ENCODE measurements around the gene SLC25A26. TPM values are rescaled to one million over a fixed set of nuclear protein-coding genes. Genes with fewer than 3 reads are reported as not detected.

Gene SLC25A26
- total RNA-seq, 1 experiment from 2014 or later = 23.8 TPM

GRCh38 chr3:66227051-66227450 lies 6.2 kb downstream of the SLC25A26 start:
- TF ChIP-seq JUND (IDR thresholded peaks at IDR 0.05) (no peak), ZFX (IDR thresholded peaks at IDR 0.05) (no peak), SP1 (IDR thresholded peaks at IDR 0.05; ENCODE audit: low read depth) (no peak), MAX (IDR thresholded peaks at IDR 0.05) (no peak), SRF (IDR thresholded peaks at IDR 0.05; ENCODE audit: low read depth) (no peak), POLR2AphosphoS5 (IDR thresholded peaks at IDR 0.05; ENCODE audit: low read depth, low read length) (no peak), EZH2 (IDR thresholded peaks at IDR 0.05) (no peak), EGR1 (IDR thresholded peaks at IDR 0.05; ENCODE audit: low read depth) (no peak), ATF3 (IDR thresholded peaks at IDR 0.05) (no peak)
- peaks cover 50% of the 10 kb centered on the region for H3K79me2 ChIP-seq (ENCODE audit: insufficient read depth, low read length)
- no peak overlapping the region for H3K9ac ChIP-seq (ENCODE audit: low read length)
- ChIA-PET CTCF (no interaction called here), POLR2A (no interaction called here), RAD21 (ENCODE audit: low non-redundant PET in 1 of 2, low total read pairs in 2 of 2, uncharacterized antibody in 2 of 2, unreplicated experiment in 2 of 2) (no interaction called here)
- H3K9me2 ChIP-seq (ENCODE audit: insufficient read depth) = no peaks in the 10 kb centered on the region
- no peak overlapping the region for H3K4me3 ChIP-seq (replicated peaks in 1 of 2; ENCODE audit: low read depth in 1 of 2, low read length in 2 of 2)
- BruUV-seq (replicated peaks) = no TSS peak
- no peak for ATAC-seq
- no peak overlapping the region for H3K4me2 ChIP-seq (ENCODE audit: low read length)
- H3K27me3 ChIP-seq (ENCODE audit: insufficient read depth, low read length) = no peaks in the 10 kb centered on the region
- H4K20me1 ChIP-seq (ENCODE audit: insufficient read depth) = no peaks in the 10 kb centered on the region
- H3K9me3 ChIP-seq (ENCODE audit: control insufficient read depth in 1 of 2, insufficient read depth in 1 of 2, low read depth in 1 of 2, low read length in 2 of 2) = no peaks in the 10 kb centered on the region
- intact Hi-C loops (cut with micrococcal nuclease) = no loop called here
- no peak overlapping the region for H3K27ac ChIP-seq (ENCODE audit: low read depth, low read length)
- no peaks in the 10 kb centered on the region for H3K36me3 ChIP-seq (ENCODE audit: control insufficient read depth in 1 of 2, insufficient read depth in 2 of 2, low read length in 2 of 2)
- DNase-seq (ENCODE audit: low read depth, low spot score) = no peak
- no peak overlapping the region for H2AFZ ChIP-seq (ENCODE audit: low read depth, low read length, poor library complexity, severe bottlenecking)
- H3K4me1 ChIP-seq (ENCODE audit: control insufficient read depth in 1 of 2, insufficient read depth in 2 of 2, low read length in 2 of 2) = no peaks in the 10 kb centered on the region

GRCh38 chr3:66227915-66228314 lies 7.1 kb downstream of the SLC25A26 start:
- Histone ChIP-seq H4K20me1 (ENCODE audit: insufficient read depth) (no peaks in the 10 kb centered on the region), H2AFZ (ENCODE audit: low read depth, low read length, poor library complexity, severe bottlenecking) (no peak overlapping the region), H3K9me2 (ENCODE audit: insufficient read depth) (no peaks in the 10 kb centered on the region), H3K79me2 (ENCODE audit: insufficient read depth, low read length) (peaks cover 56% of the 10 kb centered on the region), H3K27ac (ENCODE audit: low read depth, low read length) (no peak overlapping the region), H3K4me3 (replicated peaks in 1 of 2; ENCODE audit: low read depth in 1 of 2, low read length in 2 of 2) (no peak overlapping the region), H3K27me3 (ENCODE audit: insufficient read depth, low read length) (no peaks in the 10 kb centered on the region), H3K9me3 (ENCODE audit: control insufficient read depth in 1 of 2, insufficient read depth in 1 of 2, low read depth in 1 of 2, low read length in 2 of 2) (no peaks in the 10 kb centered on the region), H3K4me1 (ENCODE audit: control insufficient read depth in 1 of 2, insufficient read depth in 2 of 2, low read length in 2 of 2) (no peaks in the 10 kb centered on the region), H3K9ac (ENCODE audit: low read length) (no peak overlapping the region), H3K4me2 (ENCODE audit: low read length) (no peak overlapping the region), H3K36me3 (ENCODE audit: control insufficient read depth in 1 of 2, insufficient read depth in 2 of 2, low read length in 2 of 2) (no peaks in the 10 kb centered on the region)
- TF ChIP-seq SRF (IDR thresholded peaks at IDR 0.05; ENCODE audit: low read depth) (no peak), FOSL1 (IDR thresholded peaks at IDR 0.05; ENCODE audit: low read depth) (no peak), ZBTB33 (IDR thresholded peaks at IDR 0.05; ENCODE audit: extremely low read depth, insufficient replicate concordance, low read length) (no peak), TCF7L2 (IDR thresholded peaks at IDR 0.05; ENCODE audit: borderline replicate concordance, extremely low read depth, insufficient read depth, insufficient read length) (no peak), JUND (IDR thresholded peaks at IDR 0.05) (no peak), CBX3 (IDR thresholded peaks at IDR 0.05; ENCODE audit: low read depth) (no peak), SIN3A (IDR thresholded peaks at IDR 0.05; ENCODE audit: low read depth) (no peak), ZNF274 (IDR thresholded peaks at IDR 0.05; ENCODE audit: low read depth, low read length) (no peak), EZH2phosphoT487 (IDR thresholded peaks at IDR 0.05; ENCODE audit: borderline replicate concordance) (no peak), YY1 (IDR thresholded peaks at IDR 0.05; ENCODE audit: extremely low read depth, insufficient replicate concordance, low read depth, low read length) (no peak), EGR1 (IDR thresholded peaks at IDR 0.05; ENCODE audit: low read depth) (no peak)
- BruUV-seq (replicated peaks) = no TSS peak
- intact Hi-C loops (cut with micrococcal nuclease) = no loop called here
- no peak for DNase-seq (ENCODE audit: low read depth, low spot score)
- ATAC-seq = no peak
- POLR2A ChIA-PET = no interaction called here
- RAD21 ChIA-PET (ENCODE audit: low non-redundant PET in 1 of 2, low total read pairs in 2 of 2, uncharacterized antibody in 2 of 2, unreplicated experiment in 2 of 2) = no interaction called here
- CTCF ChIA-PET = no interaction called here

Measured in HCT116 (cell line).